Muscle of back (tissue), 11 donors: ENCODE measurements around the gene AFF3. TPM values are rescaled to one million over a fixed set of nuclear protein-coding genes. Genes with fewer than 3 reads are reported as not detected.

Source experiments
- DNase-seq, 3 donors: peaks; one replicate each; pipeline versions ENCODE4 v3.0.0 to v3.0.0-alpha.2; 2013
- polyA plus RNA-seq, 10 donors: library from polyadenylated mRNA; unstranded; fragments of 120-200 nt; gene quantifications; one replicate each; pipeline ENCODE4 v1.2.1, GENCODE V29; 2013; ENCODE audit not compliant: insufficient read length in 10 of 10

Gene AFF3
- polyA plus RNA-seq, 10 donors = 2.9 to 7.0 (median 4.0) TPM

- DNase-seq = no peak
Measured at GRCh38 chr2:99883358-99883757, 259.0 kb downstream of the AFF3 start.

GRCh38 chr2:99881901-99882591, 260.3 kb downstream of the AFF3 start:
- peak; percentile 55 to 91 (median 78) for DNase-seq

DNA sequence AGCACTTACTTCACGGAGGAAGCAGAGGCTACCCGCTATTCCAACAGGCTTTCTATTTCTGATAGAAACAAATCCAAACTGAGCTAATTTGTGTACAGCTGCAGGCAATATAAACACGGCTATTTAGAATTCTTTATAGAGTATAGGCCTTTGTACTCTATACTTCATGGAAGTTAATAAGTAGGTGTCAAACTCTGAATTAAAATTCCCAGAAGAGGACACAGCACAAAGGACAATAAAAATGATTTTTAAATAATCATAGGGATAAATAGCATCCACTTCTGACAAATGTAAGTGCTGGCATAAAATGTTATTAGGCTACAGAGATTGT, 261.5 kb downstream of the AFF3 start:
- DNase-seq = no peak

GRCh38 chr2:99880148-99880963, 262.0 kb downstream of the AFF3 start:
- no peak for DNase-seq

DNA sequence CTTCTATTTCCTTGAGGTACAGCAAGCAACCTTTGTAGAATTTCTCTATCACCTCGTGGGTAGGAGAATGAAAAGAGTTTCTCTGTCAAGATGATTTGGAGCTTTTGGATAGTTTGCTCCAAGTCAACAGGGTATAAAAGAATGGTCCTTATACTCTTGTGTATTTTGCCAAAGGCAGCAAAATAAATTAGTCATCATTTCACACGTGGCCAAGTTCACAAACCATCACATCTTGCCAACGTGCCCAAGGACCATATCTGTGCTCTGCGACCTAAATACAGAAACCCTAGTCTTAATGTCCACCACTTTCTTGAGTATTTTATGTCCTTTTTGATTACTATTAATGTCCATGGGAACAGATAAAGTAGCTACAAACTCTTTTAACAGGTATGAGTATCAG, 262.9 kb downstream of the AFF3 start:
- no peak for DNase-seq

GRCh38 chr2:99878581-99879350, 263.6 kb downstream of the AFF3 start:
- peak in 2 of 3 donors; percentile 31 to 56 for DNase-seq

DNA sequence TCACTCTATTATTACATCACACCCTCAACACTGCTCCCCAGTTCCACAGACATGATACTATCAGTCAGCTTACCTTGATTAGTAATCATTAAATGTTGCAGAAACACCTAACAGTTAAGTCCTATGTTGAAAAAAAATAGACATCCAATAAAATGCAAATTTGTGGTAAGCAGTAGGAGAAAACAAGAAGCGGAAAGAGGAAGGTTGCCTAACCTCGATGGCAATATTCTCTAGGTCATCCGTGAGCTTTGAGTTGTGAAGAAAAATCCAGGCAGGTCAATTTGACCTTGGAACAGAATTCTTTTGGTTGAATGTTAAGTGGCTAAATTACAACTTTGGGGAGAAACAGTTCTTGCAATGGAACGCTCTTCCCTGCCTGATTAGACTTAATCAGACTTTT, 264.4 kb downstream of the AFF3 start:
- no peak for DNase-seq

- DNase-seq = no peak
Measured at GRCh38 chr2:99876956-99877355, 265.4 kb downstream of the AFF3 start.

DNA sequence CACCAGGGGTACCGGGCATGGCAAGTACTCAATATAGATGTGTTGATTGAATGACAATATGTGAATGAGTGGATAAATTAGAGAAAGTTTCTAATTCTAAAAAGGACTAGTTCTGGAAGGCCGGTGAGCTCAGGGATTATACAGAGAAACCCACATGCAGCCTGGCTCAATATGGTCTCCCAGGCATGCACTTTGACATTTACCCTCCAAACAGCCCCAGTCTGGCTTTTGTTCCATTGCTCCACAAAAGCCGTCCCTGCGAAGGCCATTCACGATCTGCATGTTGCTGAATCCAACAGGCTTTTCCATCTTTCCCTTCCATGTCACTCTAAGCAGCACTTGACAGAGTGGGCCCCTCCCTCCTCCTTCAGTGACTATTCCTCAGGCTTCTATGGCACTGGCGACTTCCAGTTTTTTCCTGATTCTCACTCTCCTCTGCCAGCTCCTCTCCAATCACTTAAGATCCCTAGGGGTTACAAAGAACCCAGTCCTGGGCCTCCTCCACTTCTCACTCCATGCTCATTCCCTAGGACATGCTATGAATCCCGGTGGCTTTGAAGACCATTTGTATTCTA, 266.7 kb downstream of the AFF3 start:
- no peak for DNase-seq

GRCh38 chr2:99868260-99868659, 274.1 kb downstream of the AFF3 start:
- DNase-seq = no peak

GRCh38 chr2:99867770-99868169, 274.6 kb downstream of the AFF3 start:
- peak in 1 of 3 donors; percentile 19 for DNase-seq

DNA sequence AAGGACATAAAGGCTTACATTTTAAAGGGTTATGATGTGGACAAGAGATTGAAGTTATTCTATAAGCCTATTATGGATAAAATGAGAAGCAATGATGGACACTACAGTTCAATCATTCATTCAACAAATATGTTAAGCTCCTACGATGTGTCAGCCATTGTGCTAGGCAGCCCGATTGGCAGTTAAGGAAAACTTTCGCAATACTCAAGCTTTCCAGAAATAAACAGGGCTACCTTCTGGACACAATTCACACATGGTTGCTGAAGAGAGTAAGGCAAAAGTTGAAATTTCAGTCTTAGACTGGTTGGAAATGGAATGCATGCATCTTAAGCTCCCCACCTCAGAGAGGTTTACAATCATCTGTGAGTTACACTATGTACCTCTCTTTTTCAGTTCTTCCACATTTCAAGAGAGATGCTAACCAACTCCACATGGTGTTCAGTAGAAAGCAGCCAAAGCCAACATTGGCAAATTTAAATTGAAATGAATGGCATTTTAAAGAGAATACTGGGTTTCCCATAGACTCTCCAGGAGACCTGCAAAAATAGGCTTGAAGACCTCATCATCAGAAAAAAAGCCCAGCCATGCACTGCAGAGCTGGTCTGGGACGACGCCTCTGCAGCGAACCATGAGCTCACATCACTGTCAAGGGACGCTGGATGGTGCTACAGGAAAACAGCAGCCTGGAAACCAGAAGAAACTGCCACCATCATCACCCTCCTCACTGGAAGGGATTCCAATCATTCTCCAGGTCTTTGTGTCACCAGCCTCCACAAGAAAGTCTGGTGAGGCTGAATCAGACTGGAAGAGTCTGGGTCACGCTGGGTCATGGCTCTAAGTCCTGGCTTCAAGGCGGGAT, 276.3 kb downstream of the AFF3 start:
- DNase-seq = no peak

DNA sequence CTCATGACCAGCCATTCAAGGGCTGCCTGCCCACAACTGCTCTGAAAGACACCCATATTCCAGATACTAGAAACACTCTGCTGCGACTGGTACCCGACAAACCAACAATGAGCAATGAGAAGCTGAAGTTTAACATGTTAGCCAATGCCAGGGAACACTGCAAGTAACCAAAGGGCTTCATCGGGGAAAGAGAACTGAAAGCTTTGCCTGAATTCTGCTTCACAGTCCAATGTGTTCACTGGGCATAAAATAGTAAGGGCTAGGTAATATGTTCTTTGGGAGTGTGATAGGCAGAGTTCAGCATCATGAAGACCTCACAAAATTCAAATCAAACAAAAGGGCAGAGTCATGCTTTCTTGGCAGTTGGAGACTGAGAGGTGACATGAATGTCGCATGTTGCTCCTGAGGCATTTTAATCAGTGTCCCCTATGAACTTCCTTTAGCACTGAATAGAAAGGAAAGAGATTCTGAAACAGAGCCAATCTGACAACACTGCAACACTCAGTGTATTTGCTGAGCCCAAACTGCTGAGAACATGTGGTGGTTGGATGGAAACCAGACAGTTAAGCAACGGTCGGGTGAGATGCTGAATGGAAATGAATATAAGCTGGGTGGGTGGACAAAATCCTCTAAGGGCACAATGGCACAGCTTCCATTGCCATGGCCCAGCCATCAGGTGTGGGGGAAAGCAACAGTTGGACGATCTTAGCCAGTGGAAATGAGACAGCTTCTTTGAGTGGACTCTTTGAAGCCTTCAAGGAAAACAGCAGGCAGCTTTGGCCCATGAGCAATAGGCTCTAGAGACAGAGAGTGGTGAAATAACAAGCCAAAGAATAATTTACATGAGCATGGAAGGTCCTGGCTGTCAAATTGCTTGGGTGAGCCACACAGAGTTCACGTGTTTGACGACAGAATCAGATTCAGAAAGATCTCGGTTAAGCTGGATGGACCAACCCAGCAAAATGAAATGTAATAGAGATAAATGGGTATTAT, 277.5 kb downstream of the AFF3 start:
- peak in 2 of 3 donors; percentile 38 to 73 for DNase-seq

- DNase-seq = no peak
Measured at GRCh38 chr2:99863903-99864270, 278.5 kb downstream of the AFF3 start.

- DNase-seq = no peak
Measured at GRCh38 chr2:99863236-99863902, 279.0 kb downstream of the AFF3 start.

- no peak for DNase-seq
Measured at GRCh38 chr2:99862566-99862965, 279.8 kb downstream of the AFF3 start.

DNA sequence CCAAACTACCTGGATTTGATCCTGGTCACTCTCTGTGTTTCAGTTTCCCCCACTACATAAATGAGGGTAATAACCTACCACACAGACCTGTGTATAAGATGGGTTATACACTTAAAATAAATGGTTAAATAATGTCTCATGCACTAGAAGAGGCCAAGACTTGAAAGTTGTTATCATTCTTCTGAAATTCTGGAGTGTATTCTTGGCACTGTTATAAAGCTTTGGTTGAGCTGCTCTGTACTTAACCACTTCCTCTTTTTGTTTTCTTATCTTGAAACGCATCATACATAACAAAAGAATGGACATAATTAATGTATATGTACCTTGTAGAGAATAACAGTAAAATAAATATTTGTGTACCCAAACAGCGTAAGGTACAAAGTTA, 281.0 kb downstream of the AFF3 start:
- no peak for DNase-seq

- no peak for DNase-seq
Measured at GRCh38 chr2:99860720-99861375, 281.5 kb downstream of the AFF3 start.
